Neural crest cell (in vitro differentiated cells): ENCODE data around the gene CHN2. TPM values are rescaled to one million over a fixed set of nuclear protein-coding genes. Genes with fewer than 3 reads are reported as not detected.

Experiments
- DNase-seq: peaks from one replicate; pipeline ENCODE4 v3.0.0; 2021; ENCODE audit warnings: low read depth, mixed read lengths, low spot score
- H3K27ac Mint-ChIP-seq: one replicate; pipeline ENCODE4 v1.8.0; 2021; ENCODE audit warnings: mild to moderate bottlenecking, mixed read lengths; ENCODE audit not compliant: unreplicated experiment
- H3K27me3 Mint-ChIP-seq: 2 replicates; pipeline ENCODE4 v1.8.0; 2021; ENCODE audit warnings: low read depth, mild to moderate bottlenecking, mixed read lengths
- H3K36me3 Mint-ChIP-seq: 2 replicates; pipeline ENCODE4 v1.8.0; 2021; ENCODE audit warnings: low read depth, mild to moderate bottlenecking, mixed read lengths
- H3K4me1 Mint-ChIP-seq: 2 replicates; pipeline ENCODE4 v1.8.0; 2021; ENCODE audit warnings: mixed read lengths
- H3K4me3 Mint-ChIP-seq: one replicate; pipeline ENCODE4 v1.8.0; 2021; ENCODE audit warnings: mild to moderate bottlenecking, mixed read lengths
- H3K9me3 Mint-ChIP-seq: 2 replicates; pipeline ENCODE4 v1.8.0; 2021; ENCODE audit warnings: mixed read lengths
- total RNA-seq: library from RNA; stranded (reverse); gene quantifications from 2 replicates; pipeline ENCODE4 v1.2.1, GENCODE V29; 2021
- TF ChIP-seq, protein P1 (sequence below): fragments of 200-600 bp; sonication (generic); conservative IDR thresholded peaks from 2 replicates; pipeline ENCODE4 v1.5.0; 2021; ENCODE audit warnings: antibody characterized with exemption, mild to moderate bottlenecking

The CHN2 gene
- total RNA-seq, 1 donor from 2014 or later: 15.4 TPM

DNA sequence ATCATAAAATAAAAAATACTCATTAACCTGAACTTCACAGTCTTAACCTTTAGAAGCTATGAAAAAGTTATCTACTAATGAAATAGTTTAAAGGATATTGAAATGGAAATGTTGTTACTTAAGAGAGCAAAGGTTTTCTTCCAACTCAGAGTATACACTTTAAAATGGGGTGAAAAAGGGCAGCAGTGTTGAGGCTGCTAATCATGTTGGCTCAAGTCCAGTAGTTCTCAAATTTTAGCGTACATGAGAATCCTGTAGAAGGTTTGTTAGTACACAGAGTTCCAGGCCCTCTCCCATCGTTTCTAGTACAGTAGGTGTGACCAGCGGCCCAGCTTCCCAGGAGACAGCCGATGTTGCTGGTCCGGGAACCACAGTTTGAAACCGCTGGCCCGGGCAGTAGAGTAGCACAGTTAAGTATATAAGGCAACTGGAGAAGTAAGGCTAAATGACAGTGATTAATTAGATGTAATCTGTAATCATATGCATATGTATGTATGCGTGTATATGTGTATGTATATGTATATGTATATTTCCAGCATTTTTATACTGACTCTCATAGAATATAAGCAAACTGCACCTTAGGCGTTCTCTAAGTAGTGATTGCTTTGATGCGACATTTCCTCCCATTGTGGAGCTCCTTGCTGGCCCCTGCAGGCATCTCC, 221.8 kb downstream of the CHN2 start:
- Mint-ChIP-seq H3K4me3 (no peak overlapping the region), H3K4me1 (no peaks in the 10 kb centered on the region), H3K27me3 (no peaks in the 10 kb centered on the region), H3K36me3 (no peaks in the 10 kb centered on the region), H3K27ac (peak overlapping the region; percentile 52), H3K9me3 (no peaks in the 10 kb centered on the region)
- TF ChIP-seq, protein P1, sequence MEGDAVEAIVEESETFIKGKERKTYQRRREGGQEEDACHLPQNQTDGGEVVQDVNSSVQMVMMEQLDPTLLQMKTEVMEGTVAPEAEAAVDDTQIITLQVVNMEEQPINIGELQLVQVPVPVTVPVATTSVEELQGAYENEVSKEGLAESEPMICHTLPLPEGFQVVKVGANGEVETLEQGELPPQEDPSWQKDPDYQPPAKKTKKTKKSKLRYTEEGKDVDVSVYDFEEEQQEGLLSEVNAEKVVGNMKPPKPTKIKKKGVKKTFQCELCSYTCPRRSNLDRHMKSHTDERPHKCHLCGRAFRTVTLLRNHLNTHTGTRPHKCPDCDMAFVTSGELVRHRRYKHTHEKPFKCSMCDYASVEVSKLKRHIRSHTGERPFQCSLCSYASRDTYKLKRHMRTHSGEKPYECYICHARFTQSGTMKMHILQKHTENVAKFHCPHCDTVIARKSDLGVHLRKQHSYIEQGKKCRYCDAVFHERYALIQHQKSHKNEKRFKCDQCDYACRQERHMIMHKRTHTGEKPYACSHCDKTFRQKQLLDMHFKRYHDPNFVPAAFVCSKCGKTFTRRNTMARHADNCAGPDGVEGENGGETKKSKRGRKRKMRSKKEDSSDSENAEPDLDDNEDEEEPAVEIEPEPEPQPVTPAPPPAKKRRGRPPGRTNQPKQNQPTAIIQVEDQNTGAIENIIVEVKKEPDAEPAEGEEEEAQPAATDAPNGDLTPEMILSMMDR: no peak
- no peak for DNase-seq

DNA sequence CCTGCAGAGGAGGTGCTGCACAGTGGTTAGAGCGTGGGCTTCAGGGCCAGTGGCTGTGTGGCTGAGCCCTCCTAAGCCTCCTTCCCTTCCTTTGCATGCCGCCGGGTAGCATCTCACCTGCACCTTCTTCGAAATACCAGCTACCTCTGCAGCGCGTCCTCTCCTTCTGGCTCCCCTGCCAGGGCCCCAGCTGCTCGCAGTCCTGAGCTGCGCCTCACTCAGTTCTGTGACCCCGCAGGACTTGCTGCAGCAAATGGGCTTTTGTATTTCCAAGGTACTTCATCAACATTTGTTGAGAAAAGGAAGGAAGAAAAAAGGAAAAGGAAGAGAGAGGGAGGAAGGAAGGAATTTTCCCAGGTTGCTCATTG, 222.3 kb downstream of the CHN2 start:
- Mint-ChIP-seq H3K4me3 (no peak overlapping the region), H3K27ac (no peak overlapping the region), H3K36me3 (no peaks in the 10 kb centered on the region), H3K27me3 (no peaks in the 10 kb centered on the region), H3K4me1 (no peaks in the 10 kb centered on the region), H3K9me3 (no peaks in the 10 kb centered on the region)
- TF ChIP-seq, protein P1: no peak
- no peak for DNase-seq

- Mint-ChIP-seq H3K36me3 (no peaks in the 10 kb centered on the region), H3K27ac (no peak overlapping the region), H3K27me3 (no peaks in the 10 kb centered on the region), H3K4me3 (no peak overlapping the region), H3K4me1 (no peaks in the 10 kb centered on the region), H3K9me3 (no peaks in the 10 kb centered on the region)
- TF ChIP-seq, protein P1: no peak
- DNase-seq: no peak
Measured at GRCh38 chr7:29418056-29418455, 223.5 kb downstream of the CHN2 start.

GRCh38 chr7:29418651-29419050, 224.1 kb downstream of the CHN2 start:
- TF ChIP-seq, protein P1: no peak
- no peaks in the 10 kb centered on the region for H3K36me3 Mint-ChIP-seq
- H3K4me1 Mint-ChIP-seq: no peaks in the 10 kb centered on the region
- H3K9me3 Mint-ChIP-seq: no peaks in the 10 kb centered on the region
- no peak for DNase-seq
- no peaks in the 10 kb centered on the region for H3K27me3 Mint-ChIP-seq
- no peak overlapping the region for H3K27ac Mint-ChIP-seq
- H3K4me3 Mint-ChIP-seq: no peak overlapping the region

DNA sequence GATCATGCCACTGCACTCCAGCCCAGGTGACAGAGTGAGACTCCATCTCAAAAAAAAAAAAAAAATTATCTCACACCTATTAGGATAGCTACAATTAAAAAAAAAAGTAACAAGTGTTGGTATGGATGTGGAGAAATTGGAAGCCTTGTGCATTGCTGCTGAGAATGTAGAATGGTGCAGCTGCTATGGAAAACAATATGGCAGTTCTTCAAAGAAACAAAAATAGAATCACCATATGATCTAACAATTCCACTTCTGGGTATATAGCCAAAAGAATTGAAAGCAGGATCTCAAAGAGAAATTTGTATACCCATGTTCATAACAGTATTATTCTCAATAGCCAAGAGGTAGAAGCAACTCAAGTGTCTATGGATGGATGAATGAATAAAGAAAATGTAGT, 225.4 kb downstream of the CHN2 start:
- H3K9me3 Mint-ChIP-seq: no peaks in the 10 kb centered on the region
- no peaks in the 10 kb centered on the region for H3K4me1 Mint-ChIP-seq
- TF ChIP-seq, protein P1: no peak
- no peaks in the 10 kb centered on the region for H3K27me3 Mint-ChIP-seq
- no peak overlapping the region for H3K4me3 Mint-ChIP-seq
- H3K36me3 Mint-ChIP-seq: no peaks in the 10 kb centered on the region
- DNase-seq: no peak
- no peak overlapping the region for H3K27ac Mint-ChIP-seq
